Measurements from ENCODE around the gene CELF5. TPM values are rescaled to one million over a fixed set of nuclear protein-coding genes. Genes with fewer than 3 reads are reported as not detected.

Gene CELF5
- 0.30 to 0.52 TPM (median 0.40 TPM) in 5 replicates for total RNA-seq (2022; extraction: Qiagen RNA extraction)

GRCh38 chr19:3224346-3225168 is at the start of gene CELF5:
TSS of gene CELF5 (plus strand) at chr19:3224661. CDS start at chr19:3224740, 79 bp downstream.

GRCh38 chr19:3178377-3178972 is 46.0 kb upstream of the CELF5 start, which contains the start of gene S1PR4:
TSS of gene S1PR4 (plus strand) at chr19:3178769. CDS start at chr19:3178793, 24 bp downstream.

GRCh38 chr19:3185461-3186159 is 38.9 kb upstream of the CELF5 start, which contains the start of gene NCLN:
TSS of gene NCLN (plus strand) at chr19:3185930. CDS start at chr19:3186031, 101 bp downstream.

Other genes starting within 250 kb of the CELF5 start
- 4.4 to 7.3 TPM (median 6.1 TPM) in 5 replicates for gene TLE6, start 247.1 kb upstream of the CELF5 start, total RNA-seq (2022; extraction: Qiagen RNA extraction)
- gene TLE2, start 195.4 kb upstream of the CELF5 start, total RNA-seq (2022; extraction: Qiagen RNA extraction): 1.7 to 4.0 TPM (median 3.0 TPM) in 5 replicates
- 201 to 271 TPM (median 270 TPM) in 5 replicates for gene TLE5, start 162.2 kb upstream of the CELF5 start, total RNA-seq (2022; extraction: Qiagen RNA extraction)
- 25.3 to 38.5 TPM (median 35.4 TPM) in 5 replicates for gene GNA11, start 130.3 kb upstream of the CELF5 start, total RNA-seq (2022; extraction: Qiagen RNA extraction)
- gene GNA15, start 88.6 kb upstream of the CELF5 start, total RNA-seq (2022; extraction: Qiagen RNA extraction): 0.04 to 0.09 TPM (median 0.08 TPM) in 5 replicates
- gene S1PR4, start 45.9 kb upstream of the CELF5 start, total RNA-seq (2022; extraction: Qiagen RNA extraction): 0.08 to 0.29 TPM (median 0.15 TPM) in 5 replicates
- 56.5 to 80.3 TPM (median 74.8 TPM) in 5 replicates for gene NCLN, start 38.7 kb upstream of the CELF5 start, total RNA-seq (2022; extraction: Qiagen RNA extraction)
- gene NFIC, start 141.9 kb downstream of the CELF5 start, total RNA-seq (2022; extraction: Qiagen RNA extraction): 30.3 to 71.0 TPM (median 68.9 TPM) in 5 replicates

Data from A549 treated with dexamethasone at 1 μM for 4 hours (cell line).